Measurements from ENCODE around the gene NPRL2.

NPRL2 gene

DNA sequence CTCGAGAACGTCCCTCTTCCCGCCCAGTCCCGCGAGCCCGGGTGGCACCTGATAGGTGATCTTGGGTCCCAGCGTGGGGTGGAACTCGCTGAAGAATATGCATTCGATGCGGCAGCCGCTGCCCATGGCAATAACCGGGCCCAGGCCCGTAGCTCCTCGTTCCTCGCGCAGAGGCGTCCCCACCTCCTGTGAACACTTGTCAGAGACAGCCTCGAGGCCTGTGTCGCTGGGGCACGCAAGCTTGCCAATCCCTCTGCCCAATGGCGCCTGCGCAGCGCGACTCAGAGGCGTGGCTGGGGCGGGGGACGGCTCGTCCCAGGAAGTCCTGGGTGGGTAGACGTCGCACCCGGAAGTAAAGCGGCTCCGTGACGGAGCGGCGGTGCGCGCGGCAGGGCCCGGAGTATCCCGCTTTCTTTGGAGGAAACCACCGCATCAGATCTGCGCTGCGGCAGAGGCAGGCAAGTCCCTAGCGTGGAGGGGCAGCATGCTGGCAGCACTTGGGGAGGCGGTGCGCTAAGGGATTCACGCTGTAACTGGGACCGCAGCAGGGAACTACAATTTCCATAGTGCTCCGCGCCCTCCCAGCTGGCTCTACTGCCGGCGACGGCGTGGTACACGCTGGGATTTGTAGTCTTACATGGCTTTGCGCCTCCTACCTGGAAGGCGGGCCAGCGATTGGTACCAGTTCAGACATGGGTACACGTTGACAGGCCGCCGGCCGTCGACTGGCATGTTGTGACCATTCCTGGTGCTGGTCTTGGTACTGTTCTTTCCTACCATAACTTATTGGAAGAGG lies at the start of gene NPRL2, which contains the start of gene CYB561D2:
Gene NPRL2, minus strand, starts transcription at position 249 of the 796 bp plus-strand sequence. Its CDS starts 123 bp downstream, at position 126.
Gene CYB561D2, plus strand, starts transcription at position 336 of the 796 bp plus-strand sequence. CDS start 572 bp downstream, outside the sequence.
- peak; percentile 100 for DNase-seq

GRCh38 chr3:50396502-50396901 lies 45.9 kb upstream of the NPRL2 start:
- no peak for DNase-seq

DNA sequence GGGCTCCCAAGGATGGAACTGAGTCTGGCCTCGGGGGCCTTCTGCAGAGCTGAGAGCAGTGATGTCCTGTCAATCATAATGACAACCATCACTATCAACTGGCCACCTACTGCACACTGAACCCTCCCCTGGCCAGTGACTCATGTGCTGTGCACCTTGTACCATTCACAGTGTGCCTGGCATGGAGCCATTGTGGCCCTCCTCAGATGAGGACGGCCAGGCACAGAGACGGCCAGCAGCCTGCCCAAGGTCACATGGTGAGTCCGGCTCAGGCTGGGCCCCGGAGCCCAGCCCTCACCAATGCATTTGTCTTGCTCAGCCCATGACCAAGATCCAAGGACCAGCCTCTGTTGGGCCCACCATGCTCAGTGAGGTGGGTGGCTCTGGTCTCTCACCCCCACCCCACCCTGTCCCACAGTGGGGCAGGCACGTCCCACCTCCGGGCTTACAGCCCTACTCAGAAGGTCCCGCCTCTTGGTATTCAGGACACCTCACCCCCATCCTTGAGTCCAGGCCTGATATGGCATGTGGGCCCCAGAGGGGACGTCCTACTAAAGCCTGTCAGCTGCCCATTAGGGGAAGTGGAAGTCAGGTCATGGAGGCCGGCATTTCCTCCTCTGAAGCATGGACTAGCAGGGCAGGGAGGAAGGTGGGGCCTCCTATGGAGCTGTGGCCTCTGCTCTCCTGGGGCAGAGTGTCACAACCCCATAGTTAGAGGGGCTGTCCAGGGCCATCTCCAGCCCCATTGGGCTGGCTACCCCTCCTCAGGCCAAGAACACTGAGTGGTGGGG lies 44.7 kb upstream of the NPRL2 start:
- no peak for DNase-seq

- no peak for DNase-seq
Measured at GRCh38 chr3:50393061-50393460, 42.5 kb upstream of the NPRL2 start.

GRCh38 chr3:50392101-50392715 lies 41.6 kb upstream of the NPRL2 start:
- DNase-seq = no peak

- DNase-seq = no peak
Measured at GRCh38 chr3:50390508-50391224, 40.1 kb upstream of the NPRL2 start.

DNA sequence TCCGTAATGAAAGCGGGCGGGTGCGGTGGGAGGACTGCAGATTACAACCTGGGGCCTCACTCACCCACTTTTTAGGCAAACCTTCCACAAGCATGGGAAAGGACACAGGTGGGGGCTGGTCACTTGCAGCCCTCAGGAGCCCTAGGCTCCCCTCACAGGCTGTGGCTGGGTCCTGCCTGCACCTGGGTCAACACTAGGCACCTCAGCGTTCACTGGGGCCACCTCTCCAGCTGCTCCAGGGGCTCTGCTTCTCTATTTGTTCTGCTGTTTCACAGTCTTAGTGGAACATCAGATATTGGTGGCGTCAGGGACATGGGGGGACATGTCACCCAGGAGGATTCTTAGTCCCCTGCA lies 38.8 kb upstream of the NPRL2 start:
- no peak for DNase-seq

DNA sequence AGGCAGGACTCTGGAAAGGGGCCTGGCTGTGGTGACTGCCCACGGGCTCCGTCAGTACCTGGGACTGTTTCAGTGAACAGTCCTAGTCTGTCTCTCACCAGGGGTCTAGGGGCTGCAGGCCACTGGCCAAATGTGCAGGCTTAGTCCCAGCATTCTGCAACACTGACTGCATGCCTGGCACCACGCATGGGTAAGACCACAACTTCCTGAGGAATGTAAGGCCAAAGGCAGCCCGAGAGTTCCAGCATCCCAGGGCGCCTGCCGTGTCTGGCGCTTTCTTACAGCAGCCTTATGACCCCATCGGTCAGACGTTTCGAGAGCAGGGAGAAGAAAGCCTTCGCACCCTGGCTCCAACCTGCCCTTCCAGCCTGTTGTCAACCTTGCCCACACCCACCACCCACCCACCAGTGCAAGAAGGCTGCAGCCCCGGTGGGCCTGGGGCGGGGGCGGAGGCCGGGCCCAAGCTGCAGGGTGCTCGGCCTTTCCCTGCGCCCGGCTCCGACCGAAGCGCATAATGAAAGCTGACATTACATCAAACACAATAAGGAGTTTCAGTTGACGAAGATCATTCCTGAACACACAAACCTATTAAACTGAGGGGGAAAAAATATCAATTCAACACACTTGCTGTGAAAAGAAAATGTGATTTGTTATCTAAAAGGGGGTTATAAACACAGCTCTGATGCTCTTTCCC lies 38.3 kb upstream of the NPRL2 start:
- DNase-seq = no peak

DNA sequence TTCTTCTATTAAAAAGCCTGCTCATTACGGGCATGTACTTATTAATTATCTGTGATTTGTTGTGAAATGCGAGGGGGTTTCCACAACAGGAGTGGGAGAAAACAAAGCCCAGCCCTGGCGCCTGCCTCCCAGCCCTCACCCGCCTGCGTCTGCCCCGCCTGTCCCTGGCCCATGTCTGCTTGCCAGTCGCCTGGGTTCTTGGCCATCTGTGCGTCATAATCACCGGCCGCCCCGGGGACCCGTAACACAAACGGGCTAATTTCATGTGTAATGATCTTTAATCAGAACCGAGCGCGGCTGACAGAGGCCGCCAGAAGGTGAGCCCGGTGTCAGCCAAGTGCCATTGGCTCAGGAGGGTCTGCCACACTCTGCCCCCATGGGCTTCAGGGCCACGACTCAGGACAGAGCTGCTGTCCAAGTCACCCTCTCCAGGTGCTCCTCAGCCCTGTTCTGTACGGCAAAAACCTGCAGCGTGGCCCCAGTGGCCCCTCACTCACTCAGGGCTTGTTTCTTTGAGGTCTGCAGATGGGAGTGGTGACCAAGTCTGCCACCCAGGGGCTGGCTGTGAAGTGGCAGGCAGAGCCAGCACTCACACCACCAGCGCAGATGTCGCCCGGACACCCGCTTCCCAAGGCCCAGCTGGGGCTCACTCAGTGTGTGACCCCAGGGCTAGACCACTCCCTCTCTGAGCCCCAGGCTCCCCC lies 37.6 kb upstream of the NPRL2 start:
- no peak for DNase-seq

- no peak for DNase-seq
Measured at GRCh38 chr3:50385754-50386153, 35.2 kb upstream of the NPRL2 start.

DNA sequence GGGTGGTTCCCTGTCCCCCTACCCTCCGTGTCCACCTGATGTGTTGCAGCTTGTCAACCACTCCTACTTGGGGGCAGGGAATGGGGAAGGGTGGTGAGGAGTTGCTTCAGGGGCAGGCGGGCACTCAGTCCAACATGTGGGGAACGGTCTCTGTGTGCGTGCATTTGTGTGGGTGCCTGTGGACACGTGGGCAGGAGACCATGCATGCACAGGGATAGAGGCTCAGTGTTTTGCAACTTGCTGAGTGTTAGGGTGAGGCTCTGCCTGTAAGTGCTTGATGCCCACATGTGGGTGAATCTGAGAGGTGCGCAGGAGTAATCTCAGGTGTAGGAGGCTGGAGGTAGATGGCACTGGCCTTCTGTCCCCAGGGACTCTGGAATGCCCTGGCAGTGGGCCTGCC lies 33.2 kb upstream of the NPRL2 start:
- DNase-seq = no peak

DNA sequence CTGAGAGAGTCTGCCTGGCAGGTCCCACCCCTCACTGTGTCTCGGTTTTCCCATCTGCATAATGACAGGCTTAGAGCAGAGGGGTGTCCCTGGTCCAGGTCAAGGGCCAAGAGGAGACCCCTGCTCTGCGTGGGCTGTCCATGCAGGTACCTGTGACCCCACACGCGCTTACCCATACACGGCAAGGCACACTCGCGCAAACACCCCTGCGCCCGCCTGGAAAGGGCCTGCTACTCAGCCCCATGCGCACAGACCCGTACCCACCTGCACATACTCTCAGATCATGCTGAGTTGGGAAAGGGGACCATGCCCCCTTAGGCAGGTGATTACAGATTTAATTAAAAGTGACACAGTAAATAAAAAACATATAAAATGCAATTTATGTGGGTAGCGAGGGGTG lies 32.1 kb upstream of the NPRL2 start:
- DNase-seq = no peak

GRCh38 chr3:50381383-50381782 lies 30.8 kb upstream of the NPRL2 start:
- no peak for DNase-seq

- DNase-seq = no peak
Measured at GRCh38 chr3:50380405-50381085, 30.0 kb upstream of the NPRL2 start.

DNA sequence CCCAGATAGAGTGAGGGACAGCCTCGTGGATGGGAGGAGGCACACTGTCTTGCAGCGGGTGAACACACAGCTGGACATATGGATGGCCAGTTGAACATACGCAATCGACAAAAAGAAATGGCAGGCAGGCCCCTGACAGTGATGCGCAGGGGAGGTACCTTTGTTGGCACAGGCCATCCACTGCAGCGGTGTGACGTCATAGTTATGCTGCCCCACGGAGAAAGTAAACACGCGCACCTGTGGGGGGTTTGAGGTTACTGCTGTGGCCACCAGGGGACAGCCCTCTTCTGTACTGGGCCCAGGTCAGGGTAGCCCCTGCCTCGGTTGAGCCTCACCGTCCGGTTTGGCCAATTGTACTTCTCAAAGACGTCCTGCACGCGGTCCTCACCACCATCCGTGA lies 28.2 kb upstream of the NPRL2 start:
- no peak for DNase-seq

DNA sequence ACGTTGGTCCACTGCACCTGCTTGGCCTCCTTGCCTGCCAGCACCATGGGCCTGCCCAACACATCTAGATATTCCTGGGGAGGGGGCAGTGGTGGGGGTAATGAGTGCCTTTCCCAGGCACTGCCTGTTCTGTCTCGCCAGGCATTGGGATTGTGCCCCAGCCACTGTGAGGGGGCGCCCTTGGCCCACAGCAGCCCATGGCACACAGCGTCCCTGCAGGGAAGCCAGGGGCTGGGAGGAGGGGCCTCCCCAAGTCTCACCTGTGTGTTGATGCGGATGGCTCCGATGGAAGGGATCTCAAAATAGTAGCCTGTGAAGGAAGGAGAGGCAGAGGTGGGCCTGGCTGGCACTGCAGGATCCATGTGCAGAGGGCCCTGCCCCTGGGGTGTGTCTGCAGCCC lies 27.4 kb upstream of the NPRL2 start:
- DNase-seq = no peak

- no peak for DNase-seq
Measured at GRCh38 chr3:50375258-50375931, 24.8 kb upstream of the NPRL2 start.

DNA sequence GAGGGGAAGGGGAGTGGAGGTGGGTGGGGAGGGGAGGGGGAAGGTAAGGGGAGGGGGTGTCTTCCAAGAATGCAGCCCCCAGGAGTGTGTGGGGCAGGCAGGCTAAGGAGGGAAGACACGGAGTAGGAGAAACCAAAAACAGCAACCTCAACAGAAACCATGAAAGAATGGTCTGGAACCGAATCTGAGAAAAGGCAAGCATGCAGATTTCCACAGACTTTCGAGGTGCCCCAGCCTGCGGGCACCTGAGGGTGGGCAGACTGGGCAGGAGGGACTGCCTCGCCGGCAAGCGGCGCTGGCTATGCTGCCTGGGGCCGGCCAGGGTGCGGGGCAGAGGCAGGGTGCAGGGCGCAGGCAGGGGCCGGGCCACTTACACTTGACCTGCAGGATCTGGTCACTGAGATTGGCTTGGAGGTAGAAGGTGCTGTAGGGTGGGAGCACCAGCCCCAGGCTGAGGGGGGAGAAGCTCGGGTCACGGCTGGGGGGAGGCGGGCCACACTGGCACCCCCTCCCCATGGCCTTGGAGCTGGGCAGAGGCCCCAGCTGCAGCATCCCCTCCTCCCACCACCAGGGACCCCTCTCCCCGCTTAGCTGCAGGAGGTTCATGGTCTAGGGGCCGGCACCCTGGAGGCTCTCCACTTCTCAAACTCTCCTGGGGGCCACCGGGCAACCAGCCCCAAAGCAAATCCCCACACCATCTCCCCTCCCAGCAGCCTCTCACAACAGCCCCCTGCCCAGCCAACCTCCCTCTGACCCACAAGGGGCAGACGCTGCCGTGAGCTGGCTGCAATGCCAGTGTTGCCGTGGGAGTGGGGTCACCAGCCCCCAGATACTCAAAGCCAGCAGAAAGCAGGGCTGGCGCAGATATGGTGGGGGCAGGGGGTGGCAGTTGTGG lies 24.0 kb upstream of the NPRL2 start:
- no peak for DNase-seq

Measured in CD4-positive, alpha-beta T cell treated with Interleukin-6 for 4 hours (primary cell).